GM18498 (cell line): ENCODE measurements around the gene CUX1.
"Not testable (repeated sequence)": the region's sequence is repeated elsewhere in the genome, so short reads cannot be mapped to it uniquely, and the experiment has no call there.

Experiments used
- ATAC-seq: cut with Tn5 transposase; IDR thresholded peaks from one replicate; pipeline ENCODE4 v1.9.1; 2021; ENCODE audit warnings: mild to moderate bottlenecking, moderate library complexity; ENCODE audit not compliant: unreplicated experiment

The CUX1 gene

DNA sequence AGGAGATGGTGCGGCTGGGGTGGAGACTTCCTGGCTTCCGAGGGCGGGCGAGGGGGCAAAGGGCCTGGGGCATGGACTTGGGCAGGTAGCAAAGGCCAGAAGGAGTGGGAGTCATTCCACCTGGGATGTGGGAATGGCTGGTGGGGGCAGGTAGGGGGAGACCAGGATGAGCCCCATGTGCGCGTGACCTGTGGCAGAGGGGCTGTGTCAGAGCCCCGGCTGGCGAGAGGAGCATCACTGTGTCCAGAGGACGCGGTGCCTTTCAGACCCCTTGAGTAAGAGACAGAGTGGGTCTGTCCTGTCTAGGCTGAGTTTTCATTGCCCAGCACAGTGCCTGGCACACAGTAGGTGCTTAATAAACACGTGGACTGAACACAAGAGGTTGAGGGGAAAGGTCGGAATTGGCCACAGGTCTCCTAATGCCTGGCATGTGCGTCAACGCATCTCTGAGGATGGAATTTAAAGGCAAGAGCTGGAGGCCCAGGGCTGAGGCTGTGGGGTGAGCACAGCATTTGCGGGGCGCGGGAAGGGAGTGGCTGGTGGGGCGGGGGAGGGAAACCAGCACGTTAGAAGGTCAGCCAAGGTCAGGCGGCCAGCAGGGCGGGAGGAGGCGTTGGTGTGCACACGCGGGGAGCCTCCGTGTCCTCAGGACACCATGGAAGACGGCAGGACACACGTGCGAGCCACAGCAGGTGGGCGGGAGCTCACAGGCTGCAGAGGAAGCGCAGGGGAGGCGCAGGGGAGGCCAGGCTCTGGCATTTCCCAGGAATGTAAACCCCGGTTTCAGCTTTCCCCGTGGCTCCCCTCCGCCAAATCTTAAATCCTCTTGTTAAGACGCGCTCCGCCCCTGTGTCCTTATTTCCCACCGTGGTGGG, 51.8 kb downstream of the CUX1 start:
- ATAC-seq: no peak

- no peak for ATAC-seq
Observed at GRCh38 chr7:101869901-101870290, 52.5 kb downstream of the CUX1 start.

DNA sequence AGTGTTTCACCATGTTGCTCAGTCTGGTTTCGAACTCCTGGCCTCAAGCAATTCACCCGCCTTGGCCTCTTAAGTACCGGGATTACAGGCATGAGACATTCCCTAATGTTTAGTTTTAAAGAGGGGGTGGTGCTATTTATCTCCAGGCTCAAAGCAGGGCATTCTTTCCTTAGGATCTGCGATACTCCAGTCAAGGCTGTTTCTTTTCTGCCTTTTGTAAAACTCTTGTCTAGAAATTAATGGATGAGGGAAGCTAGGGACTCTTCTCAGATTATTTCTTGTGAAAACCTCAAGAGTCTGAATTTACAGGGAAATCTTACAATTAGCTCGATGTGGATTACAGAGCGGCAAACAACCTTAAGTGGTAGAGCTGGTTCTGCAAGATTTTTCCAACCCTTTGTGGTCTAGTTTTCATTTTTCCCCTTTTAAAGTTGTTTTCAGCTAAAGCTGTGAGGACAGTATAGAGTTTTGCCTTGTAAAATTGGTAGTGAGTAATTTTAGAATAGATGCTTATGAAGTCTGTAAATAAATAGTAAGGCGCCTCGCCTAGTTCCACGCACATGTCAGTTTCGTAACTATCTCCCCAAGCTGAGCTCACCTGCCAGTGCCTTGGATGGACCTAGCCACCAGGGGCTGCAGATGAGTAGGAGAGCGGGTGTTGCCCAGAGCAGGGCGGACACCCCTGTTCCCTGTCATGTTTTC, 53.1 kb downstream of the CUX1 start:
- ATAC-seq: no peak

- no peak for ATAC-seq
Observed at GRCh38 chr7:101871351-101871750, 53.9 kb downstream of the CUX1 start.

DNA sequence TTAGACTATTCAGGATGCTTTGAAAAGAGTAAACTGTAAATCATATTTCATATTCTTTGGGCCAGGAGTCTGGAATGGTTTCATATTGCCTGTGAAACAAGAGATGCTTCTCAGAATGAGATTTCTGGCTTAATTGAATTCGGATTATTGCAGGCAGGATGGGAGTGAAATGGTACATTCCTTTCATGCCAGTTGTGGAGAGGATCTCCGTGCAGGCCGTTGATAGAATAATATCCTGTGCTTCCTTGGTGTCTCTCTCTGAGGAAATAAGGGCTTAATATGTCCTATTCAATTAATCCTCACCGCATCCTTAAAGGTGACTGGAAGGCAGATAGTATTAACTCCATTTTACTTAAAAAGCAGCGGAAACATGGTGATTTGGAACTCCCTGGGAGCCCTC, 56.6 kb downstream of the CUX1 start:
- ATAC-seq: no peak

DNA sequence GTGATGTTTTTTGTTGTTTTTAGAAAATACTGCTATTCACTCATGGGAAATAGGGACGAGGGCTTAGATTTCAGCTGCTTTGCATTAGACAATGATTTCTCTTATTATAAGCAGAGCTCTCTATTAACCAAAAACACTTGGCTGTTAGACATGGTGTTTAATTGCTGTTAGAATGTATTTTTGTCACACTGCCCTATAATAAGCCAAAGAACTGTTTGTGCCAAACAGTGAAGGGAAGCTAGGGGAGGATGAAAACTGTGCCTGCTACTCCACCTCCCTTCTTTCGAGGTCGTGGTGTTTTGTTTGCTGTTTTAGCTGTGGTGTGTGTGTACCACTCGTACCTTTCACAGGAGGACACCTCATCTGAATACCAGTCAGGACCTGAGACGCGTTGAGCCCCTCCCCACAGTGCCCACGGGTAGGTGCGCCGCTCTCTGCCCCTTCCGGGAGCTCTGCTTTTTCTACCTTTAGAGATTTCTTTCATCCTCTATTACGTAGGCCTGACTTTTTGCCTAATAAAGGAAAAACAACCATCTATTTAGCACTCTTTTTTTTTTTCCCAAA, 57.9 kb downstream of the CUX1 start:
- ATAC-seq: no peak

GRCh38 chr7:101877882-101878591, 60.6 kb downstream of the CUX1 start:
- ATAC-seq: no peak

GRCh38 chr7:101878938-101879337, 61.5 kb downstream of the CUX1 start:
- ATAC-seq: no peak

- ATAC-seq: no peak
Observed at GRCh38 chr7:101879565-101879964, 62.1 kb downstream of the CUX1 start.

GRCh38 chr7:101880282-101881054, 63.0 kb downstream of the CUX1 start:
- no peak for ATAC-seq

GRCh38 chr7:101882005-101882421, 64.6 kb downstream of the CUX1 start:
- ATAC-seq: no peak

DNA sequence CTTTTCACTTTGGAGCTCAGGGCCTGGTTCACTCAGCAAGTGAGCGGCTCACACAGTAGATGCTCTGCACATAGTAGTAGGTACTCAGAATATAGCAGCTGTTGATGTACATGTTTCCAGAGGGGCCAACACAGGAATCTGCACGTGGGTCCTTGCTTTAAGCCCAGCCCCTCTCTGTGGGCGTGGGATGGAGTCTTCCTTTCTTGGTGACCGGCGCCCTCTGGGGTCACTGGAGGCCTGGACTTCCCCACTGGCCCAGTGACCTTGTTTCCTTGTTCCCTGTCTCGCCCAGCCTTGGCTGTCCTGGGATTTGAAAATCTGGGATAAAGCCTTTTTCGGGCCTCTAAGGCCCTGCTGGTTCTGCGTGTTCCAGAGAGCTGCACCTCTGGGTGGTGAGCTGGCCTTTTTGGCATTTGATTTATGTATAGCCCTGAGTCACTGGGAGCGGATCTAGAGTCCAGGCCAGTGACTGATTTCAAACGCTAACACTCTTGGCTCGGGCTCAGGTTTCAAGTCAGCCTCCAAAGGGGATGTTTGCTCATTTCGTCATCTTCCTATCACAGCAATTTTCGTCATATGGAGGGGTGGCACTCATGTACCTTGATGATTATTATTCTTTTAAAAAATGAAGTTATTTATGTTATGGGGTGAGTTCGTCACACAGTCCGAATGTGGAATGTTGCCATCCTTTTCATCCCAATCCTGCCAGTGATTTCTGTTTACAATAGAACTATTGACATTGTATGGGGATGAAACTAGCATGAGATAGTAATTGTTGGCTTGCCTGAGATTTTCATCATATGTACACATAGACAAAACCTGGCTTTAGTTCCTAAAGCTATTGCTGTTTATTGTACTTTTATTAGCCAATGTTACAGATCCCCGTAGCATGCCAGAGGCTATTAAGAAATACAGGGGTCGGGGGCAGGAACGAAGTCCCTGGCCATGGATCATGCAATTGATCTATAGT, 65.5 kb downstream of the CUX1 start:
- ATAC-seq: no peak

GRCh38 chr7:101884671-101885596, 67.5 kb downstream of the CUX1 start:
- ATAC-seq: peak; percentile 66

DNA sequence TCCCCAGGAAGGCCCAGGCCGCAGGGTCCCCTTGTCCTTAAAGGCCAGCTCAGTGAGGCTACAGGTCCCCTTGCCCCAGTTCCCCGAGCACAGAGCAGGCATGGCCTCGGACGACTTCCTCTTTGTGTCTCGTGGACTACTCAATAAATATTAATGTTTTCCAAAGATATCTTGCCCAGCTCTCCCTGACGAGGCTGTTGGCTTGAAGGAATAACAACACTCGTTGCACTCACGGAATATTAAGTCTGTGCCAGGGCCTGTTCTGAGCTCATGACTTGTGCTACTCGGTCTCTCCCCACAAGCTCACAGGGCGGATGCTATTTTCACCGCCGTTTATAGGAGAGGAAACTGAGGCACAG, 68.2 kb downstream of the CUX1 start:
- no peak for ATAC-seq

DNA sequence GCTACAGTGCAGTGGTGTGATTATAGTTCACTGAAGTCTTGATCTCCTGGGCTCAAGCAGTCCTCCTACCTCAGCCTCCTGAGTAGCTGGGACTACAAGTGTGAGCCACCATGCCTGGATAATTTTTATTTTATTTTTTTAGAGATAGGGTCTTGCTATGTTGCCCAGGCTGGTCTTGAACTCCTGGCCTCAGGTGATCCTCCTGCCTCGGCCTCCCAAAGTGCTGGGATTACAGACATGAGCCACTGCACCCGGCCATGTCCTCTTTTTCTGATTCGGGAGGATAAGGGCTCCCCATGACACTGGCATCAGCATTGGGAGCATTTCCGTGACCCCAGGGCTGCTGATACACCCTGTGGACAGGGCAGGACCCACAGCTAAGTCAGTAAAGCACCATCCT, 69.9 kb downstream of the CUX1 start:
- ATAC-seq: not testable (repeated sequence)

- not testable (repeated sequence) for ATAC-seq
Observed at GRCh38 chr7:101888564-101888963, 71.1 kb downstream of the CUX1 start.

DNA sequence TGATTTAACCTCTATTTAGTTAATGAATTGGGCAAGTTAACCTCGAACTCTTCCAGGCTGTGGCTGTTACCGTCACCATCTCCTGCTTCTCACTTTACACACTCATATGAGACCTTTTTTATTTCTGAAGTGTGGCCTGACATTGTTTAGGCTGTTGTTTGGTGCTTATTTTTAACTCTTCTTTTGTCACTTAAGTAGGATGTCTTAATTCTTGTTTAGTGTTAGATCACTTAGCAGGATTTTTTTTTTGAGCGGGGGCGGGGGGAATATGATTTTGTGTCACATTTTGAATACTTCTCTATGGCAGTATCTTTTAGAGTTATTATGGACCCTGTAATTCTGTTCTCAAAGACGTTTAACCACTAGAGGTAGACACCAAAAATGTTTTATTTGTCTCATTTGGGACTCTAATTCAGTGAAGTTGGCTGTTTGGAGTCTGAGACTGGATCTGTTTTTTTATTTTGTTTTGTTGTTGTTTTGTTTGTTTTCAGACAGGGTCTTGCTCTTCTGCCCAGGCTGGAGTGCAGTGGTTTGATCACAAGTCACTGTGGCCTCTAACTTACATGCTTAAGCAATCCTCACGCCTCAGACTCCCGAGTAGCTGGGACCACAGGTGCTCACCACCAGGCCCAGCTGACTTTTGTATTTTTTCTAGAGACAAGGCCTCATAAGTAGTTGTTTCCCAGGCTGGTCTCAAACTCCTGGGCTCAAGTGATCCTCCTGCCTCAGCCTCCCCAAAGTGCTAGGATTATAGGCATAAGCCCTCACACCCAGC, 73.5 kb downstream of the CUX1 start:
- no peak for ATAC-seq
